Measurements from ENCODE around the gene CCNO.

GRCh38 chr5:55232985-55233928 is at the start of gene CCNO:
- TF ChIP-seq EP300 (IDR thresholded peaks at IDR 0.05) (no peak), POLR2AphosphoS5 (IDR thresholded peaks at IDR 0.05) (no peak)
